Left lung (tissue), 10 donors: Measurements from ENCODE around the gene NQO2. TPM values are rescaled to one million over a fixed set of nuclear protein-coding genes. Genes with fewer than 3 reads are reported as not detected.
A peak's percentile ranks its signal among the peaks of the same experiment; 100 is the strongest.

ENCODE experiments used
- ATAC-seq: fragments of 200-7000 bp; cut with Tn5 transposase; one replicate; pipeline ENCODE4 v1.9.1; 2020; ENCODE audit warnings: moderate library complexity
- DNase-seq, 4 donors: peaks; one replicate each; pipeline ENCODE4 v3.0.0-alpha.2; 2013 to 2020
- H3K27ac ChIP-seq, 2 donors: fragments of 200-600 bp; sonication (generic) in 1 of 2; one replicate each; pipeline versions ENCODE4 v1.5.0 to v1.8.0; 2020 to 2021
- H3K27me3 ChIP-seq, 2 donors: fragments of 200-600 bp; sonication (generic) in 1 of 2; one replicate each; pipeline versions ENCODE4 v1.5.0 to v1.8.0; 2020 to 2021
- H3K36me3 ChIP-seq, 2 donors: fragments of 200-600 bp; sonication (generic) in 1 of 2; one replicate each; pipeline versions ENCODE4 v1.5.0 to v1.8.0; 2020 to 2021
- H3K4me1 ChIP-seq, 2 donors: fragments of 200-600 bp; one replicate each; pipeline ENCODE4 v1.8.0; 2021
- H3K4me3 ChIP-seq, 2 donors: fragments of 200-600 bp; sonication (generic) in 1 of 2; one replicate each; pipeline versions ENCODE4 v1.5.0 to v1.8.0; 2020 to 2021; ENCODE audit warnings: mild to moderate bottlenecking in 1 of 2
- H3K9me3 ChIP-seq, 2 donors: fragments of 200-600 bp; sonication (generic) in 1 of 2; one replicate each; pipeline versions ENCODE4 v1.5.0 to v1.8.0; 2020 to 2021
- CTCF ChIP-seq, 2 donors: fragments of 200-600 bp; sonication (generic) in 1 of 2; IDR thresholded peaks; one replicate each; pipeline versions ENCODE4 v1.5.0 to v1.8.0; 2021; ENCODE audit warnings: antibody characterized with exemption in 2 of 2
- intact Hi-C, 2 donors: fragments of 100-400 bp; cut with DNase I; formaldehyde crosslinking; loops; one replicate each; pipeline versions ENCODE4 v1.11.2 to v1.14.2; 2022
- polyA plus RNA-seq, 6 donors: library from polyadenylated mRNA; unstranded; fragments of 120-200 nt; gene quantifications; one replicate each; pipeline ENCODE4 v1.2.1, GENCODE V29; 2013; ENCODE audit not compliant: insufficient read length in 6 of 6
- total RNA-seq, 2 donors: library from RNA; stranded (reverse); fragmentation: NEBNext Ultra II Directional; extraction: Animal tissue kit (Norgen Biotek cat#: 25700); gene quantifications; one replicate each; pipeline ENCODE4 v1.2.1, GENCODE V29; 2021
- donor health status: DM: no; HTN: yes; CAD: no.
- donor health status: DM: no; HTN: no; CAD: no.

The NQO2 gene
- total and polyA plus RNA-seq, 8 donors = 22.0 to 55.8 (median 31.7) TPM

DNA sequence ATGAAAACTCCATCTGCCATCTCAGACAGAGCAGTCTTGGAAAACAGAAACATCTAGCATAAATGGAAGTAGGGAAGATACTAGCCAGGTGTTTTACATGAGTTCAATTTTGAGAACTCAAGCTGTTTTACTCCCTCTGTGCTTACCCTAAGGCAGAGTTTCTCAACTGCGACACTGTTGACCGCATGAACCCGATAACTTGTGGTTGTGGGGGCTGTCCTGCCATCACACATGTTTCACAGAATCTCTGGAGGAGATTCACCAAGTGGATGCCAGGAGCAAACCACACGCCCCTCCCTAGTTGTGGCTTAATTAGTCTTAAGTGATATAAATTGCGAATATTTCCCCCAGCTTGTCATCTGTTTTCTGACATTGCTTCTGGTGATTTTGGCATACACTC, 26.0 kb upstream of the NQO2 start:
- no peak for TF ChIP-seq CTCF (IDR thresholded peaks at IDR 0.05)
- H3K4me3 ChIP-seq = no peak overlapping the region
- peaks cover 6 to 33% of the 10 kb centered on the region in 2 donors for H3K4me1 ChIP-seq
- ATAC-seq (no peak), DNase-seq (no peak)
- intact Hi-C loops = no loop called here
- no peaks in the 10 kb centered on the region for H3K36me3 ChIP-seq
- H3K9me3 ChIP-seq = no peaks in the 10 kb centered on the region
- H3K27ac ChIP-seq = peak overlapping the region in 1 of 2 donors; percentile 3
- no peaks in the 10 kb centered on the region for H3K27me3 ChIP-seq

- H3K27ac ChIP-seq = no peak overlapping the region
- H3K9me3 ChIP-seq = no peaks in the 10 kb centered on the region
- H3K4me1 ChIP-seq = peaks cover 6 to 33% of the 10 kb centered on the region in 2 donors
- H3K27me3 ChIP-seq = no peaks in the 10 kb centered on the region
- no peaks in the 10 kb centered on the region for H3K36me3 ChIP-seq
- no peak for TF ChIP-seq CTCF (IDR thresholded peaks at IDR 0.05)
- intact Hi-C loops = no loop called here
- DNase-seq (no peak), ATAC-seq (no peak)
- H3K4me3 ChIP-seq = no peak overlapping the region
Measured at GRCh38 chr6:2976060-2976459, 23.6 kb upstream of the NQO2 start.

- DNase-seq (no peak), ATAC-seq (no peak)
- no peak for TF ChIP-seq CTCF (IDR thresholded peaks at IDR 0.05)
- H3K27me3 ChIP-seq = no peaks in the 10 kb centered on the region
- intact Hi-C loops = no loop called here
- H3K9me3 ChIP-seq = no peaks in the 10 kb centered on the region
- H3K4me3 ChIP-seq = no peak overlapping the region
- H3K4me1 ChIP-seq = peaks cover 10 to 38% of the 10 kb centered on the region in 2 donors
- no peaks in the 10 kb centered on the region for H3K36me3 ChIP-seq
- H3K27ac ChIP-seq = no peak overlapping the region
Measured at GRCh38 chr6:2976571-2977085, 23.1 kb upstream of the NQO2 start.

- no peak for DNase-seq
- Histone ChIP-seq H3K36me3 (no peaks in the 10 kb centered on the region), H3K27me3 (no peaks in the 10 kb centered on the region), H3K27ac (no peak overlapping the region), H3K4me1 (peaks cover 10 to 39% of the 10 kb centered on the region in 2 donors), H3K9me3 (no peaks in the 10 kb centered on the region), H3K4me3 (no peak overlapping the region)
- no peak for TF ChIP-seq CTCF (IDR thresholded peaks at IDR 0.05)
- ATAC-seq = no peak
- intact Hi-C loops = no loop called here
Measured at GRCh38 chr6:2977290-2977689, 22.4 kb upstream of the NQO2 start.

DNA sequence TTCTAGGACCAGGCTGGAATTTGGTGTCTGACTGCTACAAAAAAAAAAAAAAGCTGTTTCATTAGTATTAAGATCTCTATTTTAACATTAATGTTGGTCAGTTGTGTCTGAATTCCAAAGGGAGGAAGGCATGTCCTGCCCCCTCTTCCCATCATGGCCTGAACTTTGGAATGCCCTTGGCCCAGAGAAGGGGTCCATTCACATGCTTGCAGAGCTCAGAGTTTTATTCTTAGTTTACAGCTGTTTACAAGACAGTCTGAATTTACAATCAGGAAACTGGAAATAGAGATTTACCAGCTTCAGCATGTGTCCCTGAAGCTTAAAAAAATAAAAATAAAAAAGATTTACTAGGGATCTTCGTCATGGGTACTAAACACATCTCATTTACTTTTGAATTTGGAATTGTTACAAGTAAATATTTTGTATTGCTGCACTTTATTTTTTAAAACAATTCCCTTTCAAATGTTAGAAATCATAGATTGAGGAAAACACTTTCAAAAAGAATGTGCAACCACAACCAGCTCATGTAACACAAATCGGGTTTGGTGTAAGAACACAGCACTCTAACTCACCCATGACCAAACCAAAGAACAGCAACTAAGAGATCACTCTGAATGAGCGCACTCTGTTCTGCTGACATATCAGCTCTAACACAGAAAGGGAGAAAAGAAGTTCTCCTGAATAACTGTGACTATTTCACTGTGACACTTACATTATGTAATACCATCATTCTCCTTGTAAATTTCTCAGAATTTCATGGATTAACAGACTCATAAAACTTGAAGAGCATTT, 21.7 kb upstream of the NQO2 start:
- DNase-seq (no peak), ATAC-seq (no peak)
- Histone ChIP-seq H3K36me3 (no peaks in the 10 kb centered on the region), H3K4me1 (peaks cover 10 to 43% of the 10 kb centered on the region in 2 donors), H3K27ac (no peak overlapping the region), H3K9me3 (no peaks in the 10 kb centered on the region), H3K4me3 (no peak overlapping the region), H3K27me3 (no peaks in the 10 kb centered on the region)
- intact Hi-C loops = no loop called here
- TF ChIP-seq CTCF (IDR thresholded peaks at IDR 0.05) = no peak
